ENCODE results near the gene ADGRG1.

The ADGRG1 gene

DNA sequence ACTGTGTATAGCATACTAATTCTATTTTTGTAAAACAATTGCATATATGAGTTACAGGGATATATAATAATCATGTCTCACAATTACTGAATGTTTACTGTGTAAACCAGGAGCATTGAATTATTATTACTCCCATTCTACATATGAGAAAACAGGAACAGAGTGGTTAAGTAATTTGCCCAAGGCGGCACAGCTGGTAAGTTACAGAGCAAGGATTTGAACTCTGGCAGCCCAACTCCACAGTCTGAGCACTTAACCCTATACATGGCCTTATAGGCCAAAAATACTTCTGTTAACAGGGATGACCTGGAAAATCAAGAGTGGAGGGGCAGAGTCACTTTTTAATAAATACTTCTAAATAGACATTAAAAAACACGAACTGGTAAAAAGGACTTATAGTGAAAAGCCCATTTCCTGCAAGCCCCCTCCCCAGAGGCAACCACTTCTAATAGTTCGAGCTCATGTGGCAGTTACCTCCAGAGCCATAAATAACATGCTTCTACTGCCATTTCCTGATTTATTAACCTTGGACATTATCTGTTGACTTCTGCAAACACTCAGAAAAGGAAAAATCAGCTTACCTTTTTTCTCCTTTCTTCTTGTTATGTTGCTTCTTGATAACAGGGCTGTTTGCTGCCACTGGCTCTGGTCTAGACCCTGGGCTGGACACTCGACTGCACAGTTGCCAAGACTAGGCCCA lies 22.1 kb upstream of the ADGRG1 start:
- DNase-seq (ENCODE audit: low spot score), result no peak

DNA sequence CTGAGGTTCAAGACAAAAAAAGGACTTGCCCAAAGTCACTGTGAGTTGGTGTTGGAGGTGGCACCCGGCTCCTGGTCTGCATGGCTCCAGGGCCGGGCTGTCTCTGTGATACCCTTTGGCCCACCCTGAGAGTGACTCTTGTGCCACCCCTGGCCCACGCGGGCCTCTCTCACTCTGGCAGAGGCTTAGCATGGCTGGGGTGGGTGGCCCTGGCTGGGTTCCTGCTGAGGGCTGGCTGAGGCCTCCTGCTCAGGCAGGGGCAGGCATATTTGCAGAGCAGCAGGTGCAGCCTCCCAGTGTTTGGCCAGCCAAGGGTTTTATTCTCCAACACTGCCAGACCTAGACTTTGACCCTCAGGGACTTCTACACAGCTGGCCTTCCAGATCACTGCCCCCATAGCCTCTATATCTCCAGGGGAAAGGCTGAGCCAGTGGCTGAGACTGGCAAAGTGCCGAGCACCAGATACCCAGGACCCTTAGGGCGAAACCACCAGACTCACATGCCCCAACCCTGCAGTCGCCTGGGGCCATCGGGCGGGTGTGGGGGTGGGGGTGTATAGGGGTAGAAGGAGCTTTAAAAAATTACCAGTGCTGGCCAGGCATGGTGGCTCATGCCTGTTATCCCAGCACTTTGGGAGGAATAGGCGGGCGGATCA lies 21.5 kb upstream of the ADGRG1 start:
- DNase-seq (ENCODE audit: low spot score), result no peak

DNA sequence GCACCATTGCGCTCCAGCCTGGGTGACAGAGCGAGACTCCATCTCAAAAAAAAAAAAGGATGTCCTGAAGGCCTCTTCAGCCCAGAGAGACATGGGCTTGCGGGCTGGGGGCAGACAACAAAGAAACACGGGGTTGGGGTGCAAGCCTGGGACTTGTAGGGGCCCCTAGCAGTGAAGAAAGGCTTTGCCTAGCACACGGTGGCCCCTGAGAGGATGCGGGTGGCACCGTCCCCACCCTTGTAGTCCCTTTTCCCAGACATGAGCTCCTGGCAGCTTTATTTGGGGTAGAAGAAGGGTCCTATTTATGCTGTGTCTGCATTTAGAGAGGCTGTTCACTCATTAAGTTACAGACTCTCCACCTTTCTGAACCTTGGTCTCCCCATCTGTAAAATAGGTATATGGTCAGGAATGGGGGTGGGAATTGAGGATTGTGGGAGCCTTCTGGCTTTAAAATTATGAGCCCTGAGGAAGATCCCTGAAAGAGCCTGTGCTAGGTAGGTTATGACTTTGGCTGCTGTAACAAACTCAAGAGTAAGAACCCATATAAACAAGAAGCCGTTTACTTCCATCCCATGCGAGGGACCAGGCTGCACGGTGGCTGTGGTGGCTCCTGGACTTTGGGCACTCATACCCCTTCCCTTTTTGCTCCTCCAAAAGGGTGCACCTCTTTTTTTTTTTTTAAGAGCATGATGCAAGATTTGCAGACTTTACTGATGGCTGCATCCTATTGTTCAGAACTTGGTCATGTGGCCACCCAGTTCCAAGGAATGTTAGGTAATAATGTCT lies 20.6 kb upstream of the ADGRG1 start:
- no peak for DNase-seq (ENCODE audit: low spot score)

DNA sequence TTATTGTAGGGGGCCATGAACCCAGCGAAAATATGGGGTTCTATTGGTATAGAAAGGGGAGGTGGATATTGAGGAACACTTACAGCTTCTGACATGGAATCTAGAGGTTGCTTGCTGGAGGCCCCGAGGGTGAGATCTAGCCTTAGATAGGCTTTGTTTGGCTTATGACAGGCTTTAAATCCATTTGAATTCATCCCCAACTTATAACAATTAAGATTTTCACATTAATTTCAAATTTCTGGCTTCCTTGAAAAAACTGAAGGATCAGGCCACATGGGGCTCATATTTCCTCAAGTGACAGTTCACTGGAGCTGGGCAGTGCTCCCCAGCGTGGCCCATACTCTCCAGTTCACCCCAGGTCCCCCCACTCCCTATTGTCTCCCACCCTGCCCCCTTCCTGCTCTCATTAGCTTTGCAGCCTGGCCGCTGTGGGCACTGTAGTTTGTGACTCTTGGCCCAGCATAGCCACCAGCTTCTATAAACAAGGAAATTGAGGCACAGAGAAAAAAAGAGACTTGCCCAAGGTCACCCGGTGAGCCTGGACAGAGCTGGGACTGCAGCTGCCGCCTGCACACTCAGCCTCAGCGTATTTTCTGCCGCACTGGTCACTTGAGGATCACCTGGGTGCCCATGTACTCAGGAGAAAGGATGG lies 19.8 kb upstream of the ADGRG1 start:
- no peak for DNase-seq (ENCODE audit: low spot score)

DNA sequence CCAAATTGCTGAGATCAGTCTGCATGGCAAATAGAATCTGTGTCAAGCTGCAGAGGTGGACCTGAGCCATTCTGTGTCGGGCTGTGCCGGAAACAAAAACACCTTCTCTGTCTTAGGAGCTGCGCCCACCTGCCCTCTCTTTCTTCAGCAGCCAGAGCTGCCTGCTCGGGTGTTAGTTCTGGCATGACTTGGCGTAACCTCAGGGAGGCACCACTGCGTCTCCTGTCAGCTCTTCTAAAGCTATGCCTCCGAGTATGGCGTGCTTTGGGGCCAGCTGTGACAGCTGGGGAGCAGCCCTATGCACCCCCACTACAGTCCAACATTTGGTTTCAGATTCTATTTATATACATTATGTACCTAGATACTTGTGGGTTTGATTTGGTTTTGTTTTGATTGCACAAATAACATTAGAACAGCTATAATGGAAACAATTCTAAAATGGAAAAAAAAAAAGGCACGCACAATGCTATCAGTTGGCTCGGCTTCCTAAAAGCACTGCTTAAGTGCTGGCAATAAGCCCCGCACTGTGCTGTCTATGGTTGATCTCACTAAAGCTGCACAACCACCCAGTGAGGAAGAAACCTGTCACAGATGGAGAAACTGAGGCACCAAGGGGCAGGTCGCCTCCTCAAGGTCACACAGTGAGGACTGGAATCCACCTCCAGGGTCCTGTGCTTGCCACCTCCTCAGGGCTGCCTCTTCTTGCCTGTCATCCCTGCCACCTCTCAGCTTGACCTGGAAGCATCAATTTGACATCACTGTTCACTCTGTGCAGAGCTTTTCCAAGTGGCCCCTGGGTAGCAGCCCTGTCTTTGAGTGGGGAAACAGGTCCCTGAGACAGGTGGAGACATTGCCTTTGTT lies 18.7 kb upstream of the ADGRG1 start:
- no peak for DNase-seq (ENCODE audit: low spot score)

DNA sequence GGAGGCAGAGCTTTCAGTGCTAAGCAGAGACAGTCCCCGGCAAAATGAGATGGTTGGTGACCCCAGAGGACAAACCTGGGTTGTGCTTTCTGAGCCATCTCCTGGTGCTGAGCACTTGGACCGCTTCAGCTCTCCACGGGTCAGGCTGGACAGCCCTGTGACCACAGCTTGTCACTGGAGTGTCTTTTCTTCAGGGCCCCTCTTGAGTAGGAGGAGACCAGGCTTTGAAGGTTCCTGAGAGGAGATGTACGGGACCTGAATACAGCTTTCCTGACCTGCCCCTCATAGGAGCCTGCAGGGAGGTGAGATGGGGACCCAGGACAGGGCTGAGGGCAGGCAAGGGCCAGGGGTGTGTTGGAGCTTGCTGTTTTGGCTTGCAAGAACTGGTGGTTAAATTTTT lies 17.8 kb upstream of the ADGRG1 start:
- no peak for DNase-seq (ENCODE audit: low spot score)

DNA sequence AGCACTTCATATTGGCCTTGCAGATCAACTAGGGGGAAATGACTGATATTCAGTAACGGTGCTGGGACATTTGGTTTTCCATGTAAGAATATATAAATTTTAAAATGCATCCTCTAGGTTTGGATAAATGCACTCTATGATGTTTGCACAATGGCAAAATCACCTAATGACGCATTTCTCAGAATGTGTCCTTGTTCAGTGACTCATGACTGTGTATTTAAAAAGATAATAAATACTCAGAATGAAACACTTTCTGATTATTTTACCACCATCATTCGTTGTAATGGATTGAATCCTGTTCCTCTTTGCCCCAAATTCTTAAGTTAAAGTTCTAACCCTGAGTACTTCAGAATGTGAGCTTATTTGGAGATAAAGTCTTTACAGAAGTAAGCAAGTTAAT lies 17.2 kb upstream of the ADGRG1 start:
- no peak for DNase-seq (ENCODE audit: low spot score)

DNA sequence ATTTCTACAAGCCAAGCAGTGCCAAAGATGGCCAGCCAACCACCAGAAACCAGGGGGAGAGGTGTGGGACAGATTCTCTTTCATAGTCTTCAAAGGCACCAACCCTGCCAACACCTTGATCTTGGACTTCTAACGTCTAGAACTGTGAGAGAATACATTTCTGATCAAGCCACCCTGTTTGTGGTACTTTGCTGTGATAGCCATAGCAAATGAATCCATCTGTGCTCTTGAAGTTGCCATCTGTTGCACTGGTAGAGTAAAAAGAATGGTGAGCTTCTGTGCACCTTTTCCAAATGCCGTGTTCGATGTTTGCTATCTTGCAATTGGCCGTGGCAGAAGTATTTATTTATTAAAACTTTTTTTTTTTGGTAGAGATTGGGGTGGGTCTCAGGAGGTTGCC lies 16.7 kb upstream of the ADGRG1 start:
- no peak for DNase-seq (ENCODE audit: low spot score)

DNA sequence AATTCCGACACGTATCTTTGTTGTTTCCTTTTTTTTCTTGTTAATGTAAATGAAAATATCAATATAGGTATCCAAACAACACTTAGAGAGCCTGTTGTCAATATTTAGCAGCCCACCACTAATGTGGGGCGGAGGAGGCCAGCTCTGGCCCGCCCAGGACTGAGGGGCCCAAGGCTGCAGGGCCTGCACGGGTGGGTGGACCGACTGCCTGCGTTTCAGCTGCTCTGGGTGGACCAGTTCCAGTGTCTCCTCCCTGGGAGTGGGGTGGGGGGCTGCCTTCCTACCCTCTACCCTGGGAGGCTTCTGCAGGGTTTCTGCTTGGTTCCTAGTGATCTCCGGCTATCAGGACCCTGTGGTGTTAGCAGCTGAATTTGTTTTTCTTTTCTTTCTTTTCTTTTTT lies 15.9 kb upstream of the ADGRG1 start:
- no peak for DNase-seq (ENCODE audit: low spot score)

DNA sequence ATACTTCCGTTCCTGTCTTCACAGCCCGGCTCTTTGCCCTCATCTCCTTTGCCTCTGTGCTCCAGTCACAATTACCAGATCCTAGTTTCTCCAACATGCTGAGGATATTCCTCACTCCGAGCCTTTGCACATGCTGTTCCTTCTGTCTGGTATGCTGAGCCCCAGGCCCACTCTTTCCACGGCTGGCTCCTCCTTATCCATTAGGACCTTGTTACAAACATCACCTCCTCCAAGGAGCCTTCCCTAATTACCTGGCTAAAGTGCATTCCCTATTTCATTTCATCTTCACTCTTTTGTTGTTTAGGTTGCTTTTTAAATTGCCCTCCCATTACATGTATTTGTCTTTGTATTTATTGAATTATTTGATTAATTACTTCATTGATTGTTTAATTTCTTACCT lies 14.9 kb upstream of the ADGRG1 start:
- no peak for DNase-seq (ENCODE audit: low spot score)

DNA sequence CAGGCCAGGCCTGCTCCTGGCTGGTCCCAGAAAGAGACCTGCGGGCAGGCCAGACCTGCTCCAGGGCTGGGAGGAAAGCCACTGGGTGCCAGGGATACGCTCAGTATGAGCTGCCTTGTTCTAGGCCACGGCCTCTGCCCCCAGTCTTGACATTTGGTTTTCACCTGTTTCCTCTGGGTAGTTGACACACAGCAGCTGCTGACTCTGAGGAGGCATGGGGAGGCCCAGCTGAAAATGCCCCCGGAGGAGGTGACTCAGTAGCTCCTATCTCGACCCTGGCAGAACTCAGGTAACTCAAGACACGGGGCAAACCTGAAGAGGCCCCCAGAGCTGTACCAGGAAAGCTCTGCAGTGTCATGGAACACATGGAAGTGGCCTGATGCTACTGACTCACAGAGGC lies 13.9 kb upstream of the ADGRG1 start:
- no peak for DNase-seq (ENCODE audit: low spot score)

DNA sequence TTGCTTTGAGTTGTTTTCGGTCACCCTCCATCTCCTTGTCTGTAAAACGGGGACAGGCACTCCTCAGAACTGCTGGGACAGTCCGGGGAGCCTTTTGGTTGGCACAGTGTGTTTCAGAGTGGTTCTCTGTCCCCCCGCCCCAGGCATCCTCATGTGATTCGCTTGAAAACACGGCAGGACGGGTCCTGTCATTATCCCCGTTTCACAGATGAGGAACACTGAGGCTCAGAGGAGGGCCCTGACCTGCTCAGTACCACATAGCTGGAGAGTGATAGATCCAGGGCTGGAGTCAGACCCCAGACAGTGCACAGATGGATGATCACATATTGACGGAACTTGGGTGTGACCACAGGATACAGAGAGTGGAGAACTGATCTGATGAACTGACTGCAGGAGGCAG lies 13.5 kb upstream of the ADGRG1 start:
- no peak for DNase-seq (ENCODE audit: low spot score)

DNA sequence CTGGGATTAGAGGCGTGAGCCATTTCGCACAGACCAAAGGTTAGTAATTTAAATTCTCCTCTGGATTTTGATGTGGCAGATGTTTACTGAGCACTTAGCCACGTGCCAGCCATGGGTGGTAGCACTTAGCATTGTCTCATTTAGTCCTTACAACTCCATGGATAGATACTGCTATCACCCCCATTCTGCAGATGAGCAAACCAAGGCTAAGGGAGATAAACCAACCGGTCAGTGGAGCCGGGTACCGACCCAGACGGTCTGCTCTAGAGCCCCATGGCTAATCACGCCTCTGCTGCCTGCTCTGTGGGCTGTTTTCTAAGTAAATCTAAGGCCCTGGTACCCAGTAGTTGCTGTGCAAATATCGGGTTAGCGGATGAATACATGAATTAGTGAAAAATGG lies 12.6 kb upstream of the ADGRG1 start:
- no peak for DNase-seq (ENCODE audit: low spot score)

DNA sequence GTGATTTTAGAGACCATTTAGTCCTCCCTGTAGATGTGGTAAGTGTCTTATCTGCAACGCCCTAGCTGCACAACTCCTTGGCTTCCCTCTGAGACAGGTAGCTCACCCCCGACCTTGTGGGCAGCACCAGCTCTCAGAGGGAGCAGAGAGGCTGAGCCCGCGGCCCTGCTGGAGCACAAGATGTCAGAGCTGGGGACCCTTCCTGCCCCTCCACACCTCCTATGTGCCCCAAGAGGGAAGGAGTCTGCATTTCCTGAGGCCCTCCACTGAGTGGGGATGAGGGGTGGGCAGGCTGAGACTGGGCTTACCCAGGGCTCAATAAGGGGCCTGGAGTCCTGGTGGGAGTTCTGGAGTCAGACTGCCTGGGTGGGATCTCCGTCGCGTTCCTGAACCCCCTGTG lies 12.2 kb upstream of the ADGRG1 start:
- no peak for DNase-seq (ENCODE audit: low spot score)

DNA sequence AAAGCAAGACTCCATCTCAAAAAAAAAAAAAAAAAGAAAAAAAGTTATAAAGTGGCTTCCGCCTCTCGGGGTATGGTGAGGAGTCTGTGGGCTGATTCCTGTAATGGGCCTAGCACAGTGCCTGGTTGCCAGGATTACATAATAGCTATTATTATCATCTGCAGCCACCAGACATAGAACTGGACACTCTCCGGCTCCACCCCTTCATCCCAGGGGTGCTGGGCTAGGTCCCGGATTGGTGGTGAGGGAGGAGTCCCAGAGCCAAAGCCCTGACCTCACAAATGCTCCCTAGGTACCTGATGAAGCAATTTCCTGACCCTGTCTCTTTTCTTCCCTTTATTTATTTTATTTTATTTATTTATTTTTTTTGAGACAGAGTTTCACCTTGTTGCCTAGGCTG lies 11.6 kb upstream of the ADGRG1 start:
- DNase-seq (ENCODE audit: low spot score), result no peak

DNA sequence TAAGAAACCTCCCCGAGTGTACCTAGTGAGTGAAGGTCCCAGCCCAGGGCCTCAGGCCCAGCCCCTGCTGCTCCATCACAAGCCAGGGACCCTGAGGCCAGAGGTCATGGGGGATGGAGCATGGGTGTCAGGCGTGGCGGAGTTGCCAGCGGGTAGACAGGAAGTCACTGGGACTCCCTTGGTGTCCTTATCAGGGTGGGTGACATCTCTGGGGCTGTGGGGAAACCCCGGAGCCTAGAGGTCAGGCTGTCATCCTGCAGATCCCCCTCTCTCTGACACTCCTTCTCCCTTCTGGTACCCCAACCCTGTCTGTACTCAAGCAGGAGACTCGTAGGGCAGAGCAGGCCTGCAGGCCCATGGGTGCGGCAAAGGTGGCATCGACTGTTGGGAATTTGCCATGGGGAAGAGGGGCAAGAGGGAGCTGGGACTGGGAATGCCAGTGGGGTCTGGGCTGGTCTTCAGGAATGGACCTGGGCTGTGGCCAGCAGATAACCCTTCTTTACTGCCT lies 10.8 kb upstream of the ADGRG1 start:
- DNase-seq (ENCODE audit: low spot score), result no peak

DNA sequence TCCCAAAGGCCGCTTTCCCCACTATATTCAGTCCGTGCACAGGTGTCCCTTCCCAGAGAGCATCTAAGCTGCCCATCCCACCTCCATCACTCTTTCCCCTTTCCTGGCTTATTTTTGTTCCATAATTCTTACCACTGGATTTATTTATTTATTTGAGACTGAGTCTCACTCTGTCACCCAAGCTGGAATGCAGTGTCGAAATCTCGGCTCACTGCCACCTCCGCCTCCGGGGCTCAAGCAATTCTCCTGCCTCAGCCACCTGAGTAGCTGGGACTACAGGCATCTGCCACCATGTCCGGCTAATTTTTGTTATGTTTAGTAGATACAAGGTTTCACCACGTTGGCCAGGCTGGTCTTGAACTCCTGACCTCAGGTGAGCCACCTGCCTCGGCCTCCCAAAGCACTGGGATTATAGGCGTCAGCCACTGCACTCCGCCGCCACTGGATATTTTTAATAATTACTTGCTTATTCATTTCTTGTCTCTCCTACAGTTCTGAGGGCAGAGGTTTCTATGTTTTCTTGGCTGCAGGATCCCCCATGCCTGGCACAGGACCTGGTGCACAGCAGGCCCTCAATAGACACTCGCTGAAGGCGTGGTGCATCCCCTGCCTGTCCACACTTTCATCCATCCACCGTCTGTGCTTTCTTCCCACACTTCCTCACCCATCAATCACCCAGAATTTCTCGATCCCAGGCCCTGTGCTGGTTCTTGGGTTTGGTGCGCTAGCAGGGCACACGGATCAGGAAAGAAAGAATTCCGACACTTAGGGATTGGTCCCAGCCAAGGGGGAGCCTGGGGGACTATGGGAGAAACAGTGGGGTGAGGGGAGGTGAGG lies 9.9 kb upstream of the ADGRG1 start:
- no peak for DNase-seq (ENCODE audit: low spot score)

DNA sequence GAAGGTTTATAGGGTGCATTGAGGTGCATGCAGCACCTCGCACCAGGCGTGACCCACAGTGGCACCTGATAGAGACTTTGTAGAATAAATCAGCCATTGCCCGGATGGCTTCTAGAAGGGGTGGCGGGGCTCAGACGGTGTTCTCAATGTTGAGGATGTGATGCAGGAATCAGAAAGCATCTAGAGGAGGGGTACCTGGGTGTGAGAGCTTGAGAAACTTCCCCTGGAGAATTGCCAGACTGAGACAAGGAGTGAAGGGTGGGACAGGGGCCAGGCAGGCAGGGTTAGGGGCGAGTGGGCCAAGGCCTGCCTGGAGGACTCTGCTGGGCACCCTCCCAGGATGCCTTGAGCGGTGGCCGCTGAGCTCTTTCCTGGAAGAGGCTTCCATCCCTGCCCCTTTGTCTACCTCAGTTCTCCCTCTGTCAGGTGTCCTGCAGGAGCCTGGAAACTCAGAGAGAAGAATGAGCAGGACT lies 9.3 kb upstream of the ADGRG1 start:
- no peak for DNase-seq (ENCODE audit: low spot score)

DNA sequence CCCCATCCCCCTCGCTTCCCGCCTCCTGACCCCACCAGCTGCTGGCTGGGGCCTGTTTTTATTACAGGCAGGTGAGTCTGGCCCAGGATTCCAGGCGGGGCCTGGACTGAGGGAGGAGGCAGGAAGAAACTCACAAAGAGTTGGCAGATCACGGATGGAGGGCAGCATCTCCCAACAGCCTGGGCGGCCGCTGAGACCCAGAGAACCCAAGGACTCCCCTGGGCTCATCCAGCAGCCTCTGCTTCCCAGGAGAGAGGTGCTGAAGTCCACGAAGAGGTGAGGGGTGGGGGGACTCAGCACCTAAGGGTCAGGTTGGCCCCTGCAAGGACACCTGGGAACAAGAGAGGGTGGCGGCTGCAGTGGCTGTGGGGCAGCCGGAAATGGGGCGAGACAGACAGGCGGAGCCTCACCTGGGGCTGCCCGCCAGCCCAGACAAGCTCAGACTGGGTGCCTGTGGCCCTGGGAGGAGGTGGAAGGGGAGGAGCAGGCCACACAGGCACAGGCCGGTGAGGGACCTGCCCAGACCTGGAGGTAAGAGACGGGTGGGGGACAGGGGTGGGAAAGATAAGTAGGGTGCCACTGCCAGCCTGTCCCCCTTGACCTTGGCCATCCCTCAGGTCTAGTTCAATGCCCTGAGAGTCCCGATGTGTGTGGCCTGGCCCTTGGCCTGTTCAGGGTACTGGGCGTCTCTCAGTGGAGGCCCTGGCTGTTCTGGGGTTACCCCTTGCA lies 8.7 kb upstream of the ADGRG1 start:
- no peak for DNase-seq (ENCODE audit: low spot score)
